ENCODE results near the gene PRKG1. TPM values are rescaled to one million over a fixed set of nuclear protein-coding genes. Genes with fewer than 3 reads are reported as not detected.

The PRKG1 gene
- total and polyA plus RNA-seq, 2 donors (not counting 1 experiment from before 2014, with no cell fraction given), result 45.8 to 71.8 TPM

DNA sequence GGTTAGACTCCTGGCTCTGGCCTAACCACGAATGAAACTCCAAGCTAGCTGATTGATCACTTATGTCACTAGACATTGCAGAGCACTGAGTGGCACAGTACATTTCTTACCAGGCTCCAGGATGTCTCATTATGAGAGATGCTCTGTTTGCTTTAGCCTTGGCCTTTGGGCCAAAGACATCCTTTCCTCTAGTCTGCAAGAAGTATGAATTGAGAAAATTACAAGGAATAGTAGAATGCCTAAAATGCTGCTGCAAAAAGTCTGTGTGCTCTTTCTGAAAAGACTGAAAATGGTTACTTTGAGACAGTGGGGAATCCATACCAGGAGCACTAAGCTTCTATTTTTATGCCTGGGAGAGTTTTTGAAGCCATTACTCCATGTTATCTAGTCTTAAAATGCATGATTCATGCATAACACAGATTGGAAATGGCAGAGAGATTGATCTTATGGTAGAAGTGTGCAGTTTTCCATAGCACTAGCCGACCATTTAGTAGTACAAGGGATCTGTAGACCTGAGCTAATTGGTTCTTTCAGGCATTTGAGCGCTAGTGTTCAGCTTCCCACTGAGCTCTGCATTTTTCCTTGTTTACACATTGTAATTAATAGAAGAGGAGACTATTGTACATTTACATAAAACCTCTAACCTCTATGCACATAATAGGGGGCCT, 303.8 kb downstream of the PRKG1 start:
- Histone ChIP-seq H3K36me3 (ENCODE audit: control insufficient read depth, insufficient read depth, low read length) (no peaks in the 10 kb centered on the region), H3K4me1 (ENCODE audit: control insufficient read depth, extremely low read depth, insufficient read depth, low read length) (peaks cover 2% of the 10 kb centered on the region), H3K79me2 (ENCODE audit: control insufficient read depth, insufficient read depth, low read length) (no peaks in the 10 kb centered on the region), H3K27me3 (ENCODE audit: control insufficient read depth, insufficient read depth, low read length) (no peaks in the 10 kb centered on the region), H4K20me1 (ENCODE audit: control insufficient read depth, extremely low read depth, insufficient read depth, low read length) (no peaks in the 10 kb centered on the region), H3K9ac (ENCODE audit: insufficient read depth, low read length) (no peak overlapping the region), H3K4me2 (ENCODE audit: extremely low read depth, insufficient read depth, low read length) (no peak overlapping the region), H3K9me3 (ENCODE audit: control insufficient read depth, insufficient read depth, low read depth, low read length) (no peaks in the 10 kb centered on the region), H3K27ac (ENCODE audit: insufficient read depth, low read length) (no peak overlapping the region), H2AFZ (ENCODE audit: low read length) (no peak overlapping the region), H3K4me3 (replicated peaks in 1 of 4; ENCODE audit: control extremely low read depth in 1 of 4, insufficient read depth in 1 of 4, low read depth in 3 of 4, low read length in 4 of 4) (no peak overlapping the region)
- no peak for TF ChIP-seq EZH2 (IDR thresholded peaks at IDR 0.05; ENCODE audit: low read length, missing control alignments)
- TF ChIP-seq, protein P1, sequence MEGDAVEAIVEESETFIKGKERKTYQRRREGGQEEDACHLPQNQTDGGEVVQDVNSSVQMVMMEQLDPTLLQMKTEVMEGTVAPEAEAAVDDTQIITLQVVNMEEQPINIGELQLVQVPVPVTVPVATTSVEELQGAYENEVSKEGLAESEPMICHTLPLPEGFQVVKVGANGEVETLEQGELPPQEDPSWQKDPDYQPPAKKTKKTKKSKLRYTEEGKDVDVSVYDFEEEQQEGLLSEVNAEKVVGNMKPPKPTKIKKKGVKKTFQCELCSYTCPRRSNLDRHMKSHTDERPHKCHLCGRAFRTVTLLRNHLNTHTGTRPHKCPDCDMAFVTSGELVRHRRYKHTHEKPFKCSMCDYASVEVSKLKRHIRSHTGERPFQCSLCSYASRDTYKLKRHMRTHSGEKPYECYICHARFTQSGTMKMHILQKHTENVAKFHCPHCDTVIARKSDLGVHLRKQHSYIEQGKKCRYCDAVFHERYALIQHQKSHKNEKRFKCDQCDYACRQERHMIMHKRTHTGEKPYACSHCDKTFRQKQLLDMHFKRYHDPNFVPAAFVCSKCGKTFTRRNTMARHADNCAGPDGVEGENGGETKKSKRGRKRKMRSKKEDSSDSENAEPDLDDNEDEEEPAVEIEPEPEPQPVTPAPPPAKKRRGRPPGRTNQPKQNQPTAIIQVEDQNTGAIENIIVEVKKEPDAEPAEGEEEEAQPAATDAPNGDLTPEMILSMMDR (conservative IDR thresholded peaks at IDR 0.05 in 1 of 2, IDR thresholded peaks at IDR 0.05 in 1 of 2; ENCODE audit: low read depth in 1 of 2, low read length in 2 of 2), result no peak
- peak in 1 of 2 donors; percentile 49 for DNase-seq (ENCODE audit: low read depth in 2 of 2)

DNA sequence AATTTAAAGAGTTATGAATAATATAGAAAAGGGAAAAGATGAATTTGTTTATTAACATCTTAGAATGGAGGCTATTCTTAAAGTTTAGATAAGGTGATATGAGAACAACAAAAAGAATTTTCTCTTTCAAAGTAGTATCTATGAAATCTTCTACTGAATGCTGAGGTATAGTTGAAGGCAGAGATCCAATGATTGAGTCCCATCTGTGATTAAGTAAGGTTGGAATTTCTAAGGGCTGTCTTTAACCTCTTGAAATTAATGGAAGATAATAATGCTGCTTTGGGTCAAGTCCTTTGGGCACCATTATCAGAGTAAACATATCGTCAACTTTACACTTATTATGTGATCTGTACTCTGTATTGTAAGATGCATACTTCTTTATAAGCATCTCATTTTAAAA, 307.9 kb downstream of the PRKG1 start:
- no peak overlapping the region for H3K27ac ChIP-seq (ENCODE audit: insufficient read depth, low read length)
- H3K4me2 ChIP-seq (ENCODE audit: extremely low read depth, insufficient read depth, low read length), result no peak overlapping the region
- H3K36me3 ChIP-seq (ENCODE audit: control insufficient read depth, insufficient read depth, low read length), result no peaks in the 10 kb centered on the region
- H2AFZ ChIP-seq (ENCODE audit: low read length), result no peak overlapping the region
- H3K4me3 ChIP-seq (replicated peaks in 1 of 4; ENCODE audit: control extremely low read depth in 1 of 4, insufficient read depth in 1 of 4, low read depth in 3 of 4, low read length in 4 of 4), result no peak overlapping the region
- DNase-seq (ENCODE audit: low read depth in 2 of 2), result peak in 1 of 2 donors; percentile 27
- H3K79me2 ChIP-seq (ENCODE audit: control insufficient read depth, insufficient read depth, low read length), result no peaks in the 10 kb centered on the region
- no peak overlapping the region for H3K9ac ChIP-seq (ENCODE audit: insufficient read depth, low read length)
- no peaks in the 10 kb centered on the region for H4K20me1 ChIP-seq (ENCODE audit: control insufficient read depth, extremely low read depth, insufficient read depth, low read length)
- TF ChIP-seq, protein P1 (conservative IDR thresholded peaks at IDR 0.05 in 1 of 2, IDR thresholded peaks at IDR 0.05 in 1 of 2; ENCODE audit: low read depth in 1 of 2, low read length in 2 of 2), result no peak
- TF ChIP-seq EZH2 (IDR thresholded peaks at IDR 0.05; ENCODE audit: low read length, missing control alignments), result no peak
- no peaks in the 10 kb centered on the region for H3K9me3 ChIP-seq (ENCODE audit: control insufficient read depth, insufficient read depth, low read depth, low read length)
- H3K4me1 ChIP-seq (ENCODE audit: control insufficient read depth, extremely low read depth, insufficient read depth, low read length), result peaks cover 2% of the 10 kb centered on the region
- H3K27me3 ChIP-seq (ENCODE audit: control insufficient read depth, insufficient read depth, low read length), result no peaks in the 10 kb centered on the region

DNA sequence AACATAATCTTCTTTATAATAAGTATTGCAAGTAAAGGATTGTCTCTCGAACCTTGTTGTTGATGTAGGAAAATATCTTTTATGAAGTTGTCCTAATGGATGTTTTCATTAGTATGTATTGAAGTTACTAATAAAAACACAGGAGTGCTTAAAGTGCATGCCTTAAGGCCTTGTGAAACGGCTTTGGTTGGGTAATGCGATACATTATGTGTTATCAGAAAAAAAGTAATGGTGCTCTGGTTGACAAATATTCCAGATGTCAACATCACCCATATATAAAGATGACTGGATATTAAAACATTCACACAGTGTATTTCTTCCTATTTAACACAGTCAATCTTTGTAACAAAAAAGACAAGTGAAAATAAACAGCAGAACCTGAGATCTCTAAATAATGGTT, 310.7 kb downstream of the PRKG1 start:
- Histone ChIP-seq H3K36me3 (ENCODE audit: control insufficient read depth, insufficient read depth, low read length) (no peaks in the 10 kb centered on the region), H3K9me3 (ENCODE audit: control insufficient read depth, insufficient read depth, low read depth, low read length) (no peaks in the 10 kb centered on the region), H3K27ac (ENCODE audit: insufficient read depth, low read length) (no peak overlapping the region), H3K27me3 (ENCODE audit: control insufficient read depth, insufficient read depth, low read length) (no peaks in the 10 kb centered on the region), H3K79me2 (ENCODE audit: control insufficient read depth, insufficient read depth, low read length) (no peaks in the 10 kb centered on the region), H3K9ac (ENCODE audit: insufficient read depth, low read length) (no peak overlapping the region), H2AFZ (ENCODE audit: low read length) (no peak overlapping the region), H3K4me3 (replicated peaks in 1 of 4; ENCODE audit: control extremely low read depth in 1 of 4, insufficient read depth in 1 of 4, low read depth in 3 of 4, low read length in 4 of 4) (no peak overlapping the region), H3K4me1 (ENCODE audit: control insufficient read depth, extremely low read depth, insufficient read depth, low read length) (peaks cover 4% of the 10 kb centered on the region), H3K4me2 (ENCODE audit: extremely low read depth, insufficient read depth, low read length) (no peak overlapping the region), H4K20me1 (ENCODE audit: control insufficient read depth, extremely low read depth, insufficient read depth, low read length) (no peaks in the 10 kb centered on the region)
- no peak for DNase-seq (ENCODE audit: low read depth in 2 of 2)
- TF ChIP-seq, protein P1 (conservative IDR thresholded peaks at IDR 0.05 in 1 of 2, IDR thresholded peaks at IDR 0.05 in 1 of 2; ENCODE audit: low read depth in 1 of 2, low read length in 2 of 2), result no peak
- no peak for TF ChIP-seq EZH2 (IDR thresholded peaks at IDR 0.05; ENCODE audit: low read length, missing control alignments)
